ENCODE results near the gene PRSS33.

The PRSS33 gene

GRCh38 chr16:2798723-2799204, 11.4 kb upstream of the PRSS33 start:
- no peak for DNase-seq

- DNase-seq, result no peak
Observed at GRCh38 chr16:2795395-2796143, 8.2 kb upstream of the PRSS33 start.

GRCh38 chr16:2792940-2793339, 5.6 kb upstream of the PRSS33 start:
- DNase-seq, result no peak

GRCh38 chr16:2791174-2791573, 3.8 kb upstream of the PRSS33 start:
- DNase-seq, result no peak

- DNase-seq, result no peak
Observed at GRCh38 chr16:2790631-2791030, 3.3 kb upstream of the PRSS33 start.

- DNase-seq, result no peak
Observed at GRCh38 chr16:2787961-2788360, 601 bp upstream of the PRSS33 start.

GRCh38 chr16:2786826-2787151, 571 bp downstream of the PRSS33 start:
- no peak for DNase-seq

GRCh38 chr16:2786061-2786825, 1.1 kb downstream of the PRSS33 start:
- no peak for DNase-seq

- DNase-seq, result no peak
Observed at GRCh38 chr16:2785101-2785991, 2.0 kb downstream of the PRSS33 start.

- DNase-seq, result no peak
Observed at GRCh38 chr16:2784358-2785100, 2.8 kb downstream of the PRSS33 start.

- DNase-seq, result no peak
Observed at GRCh38 chr16:2783581-2784357, 3.6 kb downstream of the PRSS33 start.

- DNase-seq, result no peak
Observed at GRCh38 chr16:2782583-2783351, 4.6 kb downstream of the PRSS33 start.

GRCh38 chr16:2779978-2780898, 7.1 kb downstream of the PRSS33 start:
- DNase-seq, result no peak

GRCh38 chr16:2779151-2779920, 8.0 kb downstream of the PRSS33 start:
- no peak for DNase-seq

- DNase-seq, result no peak
Observed at GRCh38 chr16:2778630-2778958, 8.8 kb downstream of the PRSS33 start.

- DNase-seq, result no peak
Observed at GRCh38 chr16:2777903-2778629, 9.3 kb downstream of the PRSS33 start.

- DNase-seq, result peak; percentile 67 to 68
Observed at GRCh38 chr16:2777231-2777902, 10.0 kb downstream of the PRSS33 start, which contains the start of gene ELOB. ELOB (minus strand) TSS chr16:2777280; CDS start chr16:2777239, 41 bp downstream.

All from AML-193 (cell line).